Measurements from ENCODE around the gene COL1A1. TPM values are rescaled to one million over a fixed set of nuclear protein-coding genes. Genes with fewer than 3 reads are reported as not detected.

COL1A1 gene
- total and polyA plus RNA-seq, 2 of the 13 experiments (the other 11 are each of a cell fraction or from before 2014, with no cell fraction given), result 0.05 TPM; not detected in 1

GRCh38 chr17:50151937-50152547 lies 49.4 kb downstream of the COL1A1 start (continued):
- TF ChIP-seq DMTF1 (CRISPR knock-in tag; IDR thresholded peaks at IDR 0.05) (no peak), ZNF292 (CRISPR knock-in tag; IDR thresholded peaks at IDR 0.05; ENCODE audit: borderline replicate concordance, low read depth) (peak; percentile 94), PBX3 (CRISPR knock-in tag; IDR thresholded peaks at IDR 0.05; ENCODE audit: borderline replicate concordance) (no peak), SRSF9 (IDR thresholded peaks at IDR 0.05; ENCODE audit: borderline replicate concordance, insufficient read depth, low read depth, low read length, poor library complexity, severe bottlenecking) (no peak), KDM3A (CRISPR knock-in tag; IDR thresholded peaks at IDR 0.05; ENCODE audit: low read depth) (0 out of 2 replicates have a peak, but pooled peaks have one; percentile 29), ZNF263 (CRISPR knock-in tag; IDR thresholded peaks at IDR 0.05) (peak; percentile 73), HDAC6 (IDR thresholded peaks at IDR 0.05; ENCODE audit: low read depth, low read length) (no peak), ZNF251 (CRISPR knock-in tag; IDR thresholded peaks at IDR 0.05) (no peak), CHD2 (IDR thresholded peaks at IDR 0.05; ENCODE audit: low read depth, low read length) (no peak), ZNF207 (IDR thresholded peaks at IDR 0.05; ENCODE audit: borderline replicate concordance) (no peak), TEAD3 (CRISPR knock-in tag; optimal IDR thresholded peaks at IDR 0.05; ENCODE audit: borderline replicate concordance) (peak; percentile 56), ZMYM4 (CRISPR knock-in tag; IDR thresholded peaks at IDR 0.05) (peak; percentile 91), ATM (IDR thresholded peaks at IDR 0.05; ENCODE audit: borderline replicate concordance) (no peak), HOXD1 (CRISPR knock-in tag; IDR thresholded peaks at IDR 0.05) (no peak), HOXA5 (CRISPR knock-in tag; IDR thresholded peaks at IDR 0.05) (0 out of 2 replicates have a peak, but pooled peaks have one; percentile 53), FLYWCH1 (CRISPR knock-in tag; IDR thresholded peaks at IDR 0.05) (no peak), ZNF350 (CRISPR knock-in tag; IDR thresholded peaks at IDR 0.05; ENCODE audit: borderline replicate concordance, low read depth) (no peak), CTCF (CRISPR knock-in tag; IDR thresholded peaks at IDR 0.05) (peak; percentile 43), NFKB2 (CRISPR knock-in tag; IDR thresholded peaks at IDR 0.05; ENCODE audit: borderline replicate concordance) (no peak), SMAD9 (CRISPR knock-in tag; IDR thresholded peaks at IDR 0.05) (no peak), ZNF766 (CRISPR knock-in tag; IDR thresholded peaks at IDR 0.05; ENCODE audit: borderline replicate concordance) (no peak), TBP (CRISPR knock-in tag; IDR thresholded peaks at IDR 0.05) (no peak)
- TF ChIP-seq, protein P1, sequence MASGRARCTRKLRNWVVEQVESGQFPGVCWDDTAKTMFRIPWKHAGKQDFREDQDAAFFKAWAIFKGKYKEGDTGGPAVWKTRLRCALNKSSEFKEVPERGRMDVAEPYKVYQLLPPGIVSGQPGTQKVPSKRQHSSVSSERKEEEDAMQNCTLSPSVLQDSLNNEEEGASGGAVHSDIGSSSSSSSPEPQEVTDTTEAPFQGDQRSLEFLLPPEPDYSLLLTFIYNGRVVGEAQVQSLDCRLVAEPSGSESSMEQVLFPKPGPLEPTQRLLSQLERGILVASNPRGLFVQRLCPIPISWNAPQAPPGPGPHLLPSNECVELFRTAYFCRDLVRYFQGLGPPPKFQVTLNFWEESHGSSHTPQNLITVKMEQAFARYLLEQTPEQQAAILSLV (CRISPR knock-in tag; IDR thresholded peaks at IDR 0.05; ENCODE audit: borderline replicate concordance), result peak; percentile 88; the same call in 1 of the 2 replicates
